Activated CD8-positive, alpha-beta memory T cell treated with anti-CD3 and anti-CD28 coated beads, Interleukin-2, amount 50 U/mL, for 48 hours (primary cell): ENCODE measurements around the gene FBXW7.

Source experiments
- DNase-seq: peaks from one replicate; pipeline ENCODE4 v3.0.0-alpha.2; 2020

The FBXW7 gene

DNA sequence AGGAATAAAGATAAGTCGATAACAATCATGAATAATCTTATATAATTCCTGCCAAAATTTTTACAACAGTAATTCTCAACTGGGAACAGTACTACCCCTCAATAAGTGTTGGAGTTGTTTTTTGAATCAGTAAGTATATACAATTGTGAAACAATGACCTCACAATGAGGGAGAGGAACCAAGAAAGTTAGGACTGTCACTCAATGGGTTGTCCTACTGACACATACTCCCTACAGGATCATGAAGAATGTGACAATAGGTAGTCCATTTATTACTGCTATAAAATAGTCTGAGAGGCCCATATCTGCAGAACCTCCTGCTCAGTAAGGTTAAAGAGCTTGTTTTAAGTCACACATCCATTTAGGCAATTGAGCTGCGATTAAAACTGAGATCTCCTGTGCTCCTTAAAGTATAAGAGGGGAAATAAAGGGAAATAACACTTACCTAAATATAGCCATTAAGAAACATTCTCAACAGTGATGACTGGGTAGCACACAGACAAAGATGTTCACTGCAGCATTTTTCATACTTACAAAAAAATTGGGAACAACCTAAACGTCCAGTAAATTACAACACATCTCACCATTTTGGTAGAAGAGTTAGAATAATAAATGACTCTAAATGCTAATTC, 26.2 kb downstream of the FBXW7 start:
- no peak for DNase-seq

DNA sequence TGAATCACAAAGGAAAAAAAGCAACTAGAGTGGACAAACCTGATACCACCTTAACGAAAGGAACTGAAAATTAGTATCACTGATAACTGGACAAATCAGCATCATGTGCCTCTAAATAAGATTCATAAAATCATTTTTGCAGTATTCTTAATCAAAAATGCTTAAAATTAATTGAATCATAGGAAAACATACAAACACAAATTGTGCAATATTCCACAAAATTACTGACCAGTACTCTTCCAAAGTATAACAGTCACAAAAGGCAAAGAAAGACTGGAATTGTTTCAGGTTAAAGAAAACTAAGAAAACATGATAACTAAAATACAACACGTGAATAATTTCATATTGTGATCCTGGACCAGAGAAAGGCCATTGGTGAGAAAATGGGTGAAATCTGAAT, 27.1 kb downstream of the FBXW7 start:
- no peak for DNase-seq

DNA sequence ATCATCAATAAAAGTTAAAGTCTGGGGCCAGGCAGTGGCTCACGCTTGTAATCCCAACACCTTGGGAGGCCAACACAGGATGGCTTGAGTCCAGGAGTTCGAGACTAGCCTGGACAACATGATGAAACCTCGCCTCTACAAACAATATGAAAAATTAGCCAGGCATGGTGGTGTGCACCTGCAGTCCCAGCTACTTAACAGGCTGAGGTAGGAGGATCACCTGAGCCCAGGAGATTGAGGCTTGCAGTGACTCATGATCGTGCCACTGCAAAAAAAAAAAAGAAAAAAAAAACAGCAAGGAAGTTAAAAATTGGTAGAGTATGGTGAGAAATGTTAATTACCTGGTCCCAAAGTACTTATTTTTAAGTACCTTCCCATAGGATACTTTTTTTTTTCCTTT, 27.5 kb downstream of the FBXW7 start:
- no peak for DNase-seq

DNA sequence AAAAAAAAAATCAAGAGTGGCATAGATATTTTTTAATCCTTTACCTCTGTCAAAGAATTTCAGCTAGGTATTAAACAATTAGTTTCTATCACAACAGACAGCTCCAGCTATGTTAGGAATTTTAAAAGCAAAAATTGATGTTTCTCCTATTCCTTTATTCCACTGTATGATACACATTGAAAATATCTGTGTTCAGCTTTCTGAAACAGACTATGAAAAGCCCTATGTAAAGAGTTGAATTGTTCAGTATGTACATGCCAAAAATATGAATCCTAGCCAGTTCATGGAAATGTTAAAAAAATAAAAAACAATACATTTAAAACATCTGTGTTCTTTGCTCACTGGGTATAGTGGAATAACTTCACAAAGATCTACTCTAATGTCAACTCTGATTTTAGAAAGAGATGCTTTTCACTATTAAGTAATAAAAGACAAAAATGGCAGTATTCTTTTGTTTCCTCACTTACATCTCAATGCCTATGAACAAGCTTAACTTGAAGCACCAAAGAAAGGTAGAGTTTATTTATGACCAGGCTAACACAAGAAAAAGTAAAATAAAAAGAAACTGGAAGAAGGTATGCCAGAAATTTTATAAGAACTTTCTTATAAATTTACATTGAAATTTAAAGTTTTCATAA, 32.1 kb downstream of the FBXW7 start:
- no peak for DNase-seq

DNA sequence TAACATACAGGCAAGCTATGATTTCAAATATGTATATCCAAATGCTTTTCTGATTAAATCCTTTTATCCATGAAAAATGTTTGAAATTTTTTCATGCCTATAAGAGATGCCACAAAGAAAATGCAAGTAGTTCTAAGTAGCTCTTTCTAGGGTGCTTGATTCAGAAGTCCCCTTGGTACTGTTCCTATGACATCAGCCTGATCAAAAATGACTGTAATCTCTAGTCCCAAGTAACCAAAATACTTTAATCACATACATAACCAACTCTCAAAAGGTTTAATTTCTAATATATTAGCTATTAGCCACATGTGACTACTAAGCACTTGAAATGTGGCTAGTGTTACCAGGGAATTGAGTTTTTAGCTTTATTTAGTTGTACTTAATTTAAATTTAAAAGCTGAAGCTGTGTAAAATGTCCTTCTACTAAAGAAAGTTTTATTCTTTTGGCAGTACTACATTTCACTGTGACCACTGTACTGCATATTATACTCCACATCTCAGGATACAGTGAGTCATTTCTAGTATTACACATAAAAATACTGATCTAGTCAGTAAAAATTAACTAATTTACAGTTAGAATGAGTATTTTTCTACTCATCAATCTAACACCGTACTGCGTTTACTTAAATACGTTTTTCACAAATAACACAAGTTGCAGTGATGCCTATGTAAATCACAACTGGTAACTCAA, 33.9 kb downstream of the FBXW7 start:
- DNase-seq, result no peak

DNA sequence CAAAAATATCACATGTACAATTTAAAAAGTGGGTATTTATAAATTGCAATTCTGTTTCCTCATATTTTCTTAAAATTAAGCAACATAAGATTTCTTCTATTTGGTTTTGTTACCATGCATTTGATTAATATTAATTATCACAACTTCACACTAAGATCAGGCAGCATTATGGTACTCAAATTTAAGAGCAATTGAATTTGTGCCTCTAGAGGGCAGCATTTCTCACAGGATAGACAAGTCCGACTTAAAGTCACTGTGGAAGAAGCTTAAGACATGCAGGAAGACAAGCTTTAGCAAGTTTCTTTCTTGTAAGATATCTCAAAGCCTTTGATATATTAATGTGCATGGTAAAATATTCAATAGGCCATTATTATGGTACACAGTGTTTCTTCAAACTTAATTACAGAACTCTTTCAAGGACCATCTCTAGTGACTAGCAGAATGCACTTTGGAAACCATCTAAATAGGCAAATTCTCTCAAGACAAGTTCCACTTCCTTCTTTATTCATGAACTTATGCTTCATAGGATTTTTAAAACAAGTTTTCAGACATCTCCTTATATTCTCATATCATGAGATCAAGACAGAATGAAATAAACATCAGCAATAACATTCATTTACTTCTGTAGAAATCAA, 35.0 kb downstream of the FBXW7 start:
- DNase-seq, result no peak

DNA sequence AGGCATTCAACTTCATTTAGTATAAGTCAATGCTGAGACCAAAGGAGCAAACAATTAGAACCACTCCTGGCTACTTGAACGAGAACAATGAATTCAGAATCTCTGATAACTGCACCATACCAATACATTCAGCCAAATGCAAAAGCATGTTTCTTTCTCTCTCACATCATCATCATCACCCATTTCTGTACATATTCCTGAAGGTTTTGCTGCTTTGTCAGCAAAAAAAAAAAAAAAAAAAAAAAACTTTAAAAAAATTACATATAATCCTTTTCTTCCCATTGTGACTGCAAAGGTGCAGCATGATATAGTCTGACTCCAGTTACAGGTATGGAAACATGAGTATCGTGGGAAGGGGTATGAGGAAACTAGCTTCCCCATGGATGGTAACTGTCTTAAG, 35.6 kb downstream of the FBXW7 start:
- no peak for DNase-seq

DNA sequence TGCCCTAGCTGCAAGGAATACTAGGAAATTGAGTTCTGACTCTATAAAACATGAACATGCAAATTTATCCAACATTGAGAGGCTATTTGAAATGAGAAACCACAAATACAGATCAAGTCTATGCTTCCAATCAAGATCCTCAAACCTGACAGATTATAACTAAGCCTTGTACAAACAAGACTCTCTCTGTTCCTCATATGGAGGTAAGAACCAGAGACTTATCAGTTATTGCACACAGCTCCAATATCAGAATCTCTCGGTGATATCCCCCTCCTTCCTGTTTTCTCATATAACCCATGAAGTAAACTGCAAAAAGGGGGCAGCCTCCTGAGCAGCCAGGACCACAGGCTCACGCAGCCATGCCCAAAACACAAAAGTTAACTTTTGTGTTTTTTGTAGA, 36.5 kb downstream of the FBXW7 start:
- DNase-seq, result no peak

DNA sequence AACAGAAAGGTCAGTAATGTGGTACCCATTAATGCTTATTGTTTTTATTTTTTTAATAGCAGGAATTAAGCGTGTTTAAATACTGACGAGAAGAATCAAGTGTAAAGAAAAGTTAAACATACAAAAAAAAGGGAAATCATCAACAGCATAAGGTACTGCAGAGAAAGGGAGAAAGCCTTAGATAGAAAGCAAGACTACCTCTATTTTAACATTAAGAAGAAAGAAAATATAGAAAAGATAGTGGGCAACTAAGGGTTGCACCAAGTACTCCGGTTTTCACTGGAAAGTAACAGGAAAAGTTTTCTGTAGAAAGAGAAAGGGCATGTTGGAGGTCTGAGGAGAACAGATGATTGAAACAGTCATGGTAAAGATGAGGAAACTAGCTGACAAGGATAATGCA, 41.9 kb downstream of the FBXW7 start:
- DNase-seq, result no peak

DNA sequence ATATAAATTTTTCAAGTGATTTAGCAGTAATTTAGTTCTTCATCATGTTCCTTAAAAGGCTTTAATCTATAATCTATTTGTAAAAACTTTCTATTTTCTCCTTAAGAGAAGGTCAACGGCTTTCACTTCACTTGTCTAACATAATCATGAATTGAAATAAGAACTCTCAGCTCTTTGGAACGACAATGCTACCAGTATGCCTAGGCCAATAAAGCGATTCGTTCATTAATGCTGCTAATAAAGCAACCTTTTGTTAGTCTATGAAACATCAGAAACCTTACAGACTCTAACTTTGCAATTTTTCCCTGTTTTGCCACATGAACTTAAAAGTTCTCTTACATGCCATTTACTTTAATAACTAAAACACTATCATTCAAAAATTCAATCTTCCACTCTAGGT, 47.6 kb downstream of the FBXW7 start:
- no peak for DNase-seq

DNA sequence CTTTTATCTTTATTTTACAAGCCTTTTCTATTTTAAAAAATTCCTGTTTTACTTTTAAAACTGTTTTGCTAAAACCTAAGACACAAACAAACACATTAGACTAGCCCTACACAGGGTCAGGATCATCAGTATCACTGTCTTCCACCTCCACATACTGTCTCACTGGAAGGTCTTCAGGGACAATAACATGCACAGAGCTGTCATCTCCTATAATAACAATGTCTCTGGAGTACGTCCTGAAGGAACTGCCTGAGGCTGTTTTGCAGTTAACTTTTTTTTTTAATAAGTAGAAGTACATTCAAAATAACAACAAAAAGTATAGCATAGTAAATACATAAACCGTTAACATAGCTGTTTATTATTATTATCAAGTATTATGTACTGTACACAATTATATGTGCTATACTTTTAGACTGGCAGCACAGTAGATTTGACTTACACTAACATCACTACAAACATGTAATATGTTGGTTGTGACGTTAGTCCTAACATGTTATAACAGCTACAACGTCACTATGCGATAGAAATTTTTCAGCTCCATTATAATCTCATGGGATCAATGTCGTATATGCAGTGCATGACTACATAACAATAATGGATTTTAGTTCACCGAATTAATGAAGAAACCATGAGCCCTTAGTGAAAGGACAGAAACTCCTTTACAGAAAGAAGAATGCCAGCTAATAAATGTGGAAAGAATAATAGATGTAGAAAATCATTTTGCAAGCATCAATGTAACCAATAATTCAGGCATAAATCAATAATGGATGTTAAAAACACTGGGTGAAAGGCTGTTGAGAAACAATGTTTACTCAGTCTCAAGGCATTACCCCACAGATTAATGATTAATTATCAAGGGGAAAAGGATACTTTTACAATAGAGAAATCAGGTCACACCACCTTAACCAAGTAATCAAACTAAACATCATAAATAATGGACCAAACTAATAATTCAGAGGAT, 49.2 kb downstream of the FBXW7 start:
- no peak for DNase-seq

DNA sequence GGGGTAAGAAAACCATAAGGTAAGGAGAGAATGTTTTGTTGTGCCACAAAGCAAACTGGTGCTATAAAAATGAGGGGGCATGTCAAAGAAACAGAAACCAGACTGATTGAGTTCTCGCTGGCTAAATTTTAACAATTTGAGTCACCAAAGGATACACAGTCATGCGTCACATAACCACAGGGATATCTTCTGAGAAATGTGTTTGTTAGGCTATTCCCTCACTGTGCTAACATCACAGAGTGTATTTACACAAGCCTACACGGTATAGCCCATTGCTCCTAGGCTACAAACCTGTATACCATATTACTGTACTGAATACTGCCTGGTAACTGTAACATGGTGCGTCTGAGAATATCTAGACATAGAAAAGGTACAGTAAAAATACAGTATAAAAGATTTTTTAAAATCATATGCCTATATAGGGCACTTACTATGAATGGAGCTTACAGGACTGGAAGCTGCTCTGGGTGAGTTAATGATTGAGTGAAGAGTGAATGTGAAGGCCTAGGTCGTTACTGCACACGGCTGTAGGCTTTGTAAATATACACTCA, 50.1 kb downstream of the FBXW7 start:
- no peak for DNase-seq

DNA sequence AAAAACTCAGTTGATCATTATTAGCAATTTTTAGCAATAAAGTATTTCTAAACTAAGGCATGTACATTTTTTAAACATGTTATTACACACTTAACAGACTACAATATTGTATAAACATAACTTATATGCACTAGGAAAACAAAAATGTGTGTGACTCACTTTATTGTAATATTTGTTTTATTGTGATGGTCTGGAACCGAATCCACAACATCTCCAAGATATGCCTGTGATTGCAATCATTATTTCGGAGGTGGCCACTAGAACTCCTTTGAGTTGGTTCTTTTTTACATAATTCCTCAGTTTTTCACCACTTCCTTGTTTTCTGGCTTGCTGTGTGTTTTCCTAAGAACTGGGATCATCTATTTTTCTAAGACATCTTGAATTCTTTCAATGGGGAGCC, 53.7 kb downstream of the FBXW7 start:
- no peak for DNase-seq

DNA sequence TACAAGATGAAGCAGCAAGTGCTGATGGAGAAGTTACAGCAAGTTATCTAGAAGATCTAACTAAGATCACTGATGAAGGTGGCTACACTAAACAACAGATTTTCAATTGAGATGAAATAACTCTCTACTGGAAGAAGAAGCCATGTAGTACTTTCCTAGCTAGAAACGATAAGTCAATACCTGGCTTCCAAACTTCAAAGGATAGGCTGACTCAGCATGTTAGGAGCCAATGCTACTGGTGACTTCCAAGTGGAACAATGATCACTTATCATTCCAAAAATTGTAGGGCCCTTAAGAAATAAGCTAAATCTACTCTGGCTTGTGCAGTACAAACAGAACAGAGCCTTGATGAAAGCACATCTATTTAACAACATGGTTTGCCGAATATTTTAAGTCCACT, 55.0 kb downstream of the FBXW7 start:
- DNase-seq, result no peak

DNA sequence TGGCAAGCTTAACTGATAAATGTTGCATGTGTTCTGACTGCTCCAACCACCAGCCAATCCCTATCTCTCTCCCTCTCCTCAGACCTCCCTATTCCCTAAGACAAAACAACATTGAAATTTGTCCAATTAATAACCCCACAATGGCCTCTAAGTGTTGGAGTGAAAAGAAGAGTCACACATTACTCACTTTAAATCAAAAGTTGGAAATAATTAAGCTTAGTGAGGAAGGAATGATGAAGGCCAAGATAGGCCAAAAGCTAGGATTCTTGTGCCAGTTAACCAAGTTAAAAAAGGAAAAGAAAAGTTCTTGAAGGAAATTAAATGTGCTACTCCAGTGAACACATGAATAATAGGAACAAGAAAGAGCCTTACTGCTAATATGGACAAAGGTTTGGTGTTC, 55.6 kb downstream of the FBXW7 start:
- DNase-seq, result no peak

DNA sequence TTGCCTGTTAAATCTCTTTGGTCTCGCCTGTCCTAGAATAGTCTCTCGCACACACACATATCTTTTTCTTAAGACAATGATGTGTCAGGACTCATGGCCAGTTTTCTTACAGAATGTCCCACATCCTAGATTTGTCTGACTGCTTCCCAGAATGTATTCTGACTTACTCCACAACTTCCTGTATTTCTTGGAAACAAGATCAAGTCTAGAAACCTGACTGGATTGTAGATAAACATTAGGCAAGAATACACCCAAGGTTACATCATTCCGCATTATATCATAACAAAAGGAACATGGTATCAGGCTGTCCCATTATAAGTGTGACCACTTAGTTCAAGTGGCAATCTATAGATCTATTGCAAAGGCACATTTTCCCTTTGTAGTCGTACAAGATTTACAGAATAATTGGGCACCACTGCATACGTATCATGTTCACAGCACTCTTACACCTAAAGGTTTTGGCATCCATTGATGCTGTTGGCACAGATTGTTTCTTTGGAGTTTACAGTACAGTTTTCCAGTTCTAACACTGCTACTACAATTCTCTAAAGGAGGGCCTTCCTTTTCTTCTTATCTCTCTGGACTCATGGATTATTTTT, 56.4 kb downstream of the FBXW7 start:
- no peak for DNase-seq

DNA sequence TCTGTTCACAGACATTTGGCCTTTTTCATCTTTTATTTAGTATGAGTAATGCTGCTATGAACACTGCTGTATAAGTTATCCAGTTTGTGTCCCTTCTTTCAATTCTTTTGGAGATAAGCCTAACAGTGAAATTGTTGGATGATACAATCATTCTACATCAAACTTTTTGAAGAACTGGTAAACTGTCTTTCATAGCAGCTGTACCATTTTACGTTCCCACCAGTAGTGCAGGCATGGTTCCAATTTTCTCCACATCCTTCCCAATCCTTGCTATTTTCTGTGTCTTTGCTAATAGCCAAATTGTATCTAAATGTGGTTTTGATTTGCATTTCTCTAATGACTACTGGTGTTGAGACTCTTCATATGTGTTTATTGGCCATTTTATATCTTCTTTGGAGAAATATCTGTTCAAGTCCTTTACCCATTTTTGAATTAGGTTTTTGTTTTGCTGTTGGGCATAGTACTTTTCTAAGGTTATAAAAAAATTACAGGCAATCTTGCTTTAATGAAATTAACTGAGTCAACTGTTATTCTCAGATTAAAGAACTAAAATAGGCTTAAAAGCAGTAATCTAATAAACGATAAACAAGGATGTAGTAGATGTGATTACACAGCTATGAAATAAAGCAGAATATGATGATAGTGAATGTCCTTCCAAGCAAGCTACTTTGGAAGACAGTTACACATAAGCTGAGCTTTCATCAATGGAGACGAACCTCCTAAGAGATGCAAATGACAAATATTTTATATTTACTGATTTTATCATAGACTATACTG, 57.2 kb downstream of the FBXW7 start:
- DNase-seq, result no peak

DNA sequence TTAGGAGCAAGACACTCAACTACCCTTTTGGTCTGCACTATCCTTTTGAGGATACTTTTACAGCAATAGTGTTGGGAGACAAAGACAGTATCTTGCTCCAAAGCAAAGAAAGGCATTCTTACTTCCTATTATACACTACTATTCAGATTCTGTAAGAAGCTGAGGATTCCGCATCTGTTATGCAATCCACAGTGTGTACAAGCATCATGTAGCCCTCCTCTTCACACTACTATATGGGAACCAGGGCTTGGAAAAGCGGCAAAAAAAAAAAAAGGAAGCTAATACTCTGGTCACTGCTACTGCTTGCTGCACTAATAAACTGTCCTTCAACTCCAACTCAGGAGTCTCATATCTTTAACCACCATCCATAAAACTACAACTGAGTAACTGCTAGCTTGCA, 59.1 kb downstream of the FBXW7 start:
- DNase-seq, result no peak

DNA sequence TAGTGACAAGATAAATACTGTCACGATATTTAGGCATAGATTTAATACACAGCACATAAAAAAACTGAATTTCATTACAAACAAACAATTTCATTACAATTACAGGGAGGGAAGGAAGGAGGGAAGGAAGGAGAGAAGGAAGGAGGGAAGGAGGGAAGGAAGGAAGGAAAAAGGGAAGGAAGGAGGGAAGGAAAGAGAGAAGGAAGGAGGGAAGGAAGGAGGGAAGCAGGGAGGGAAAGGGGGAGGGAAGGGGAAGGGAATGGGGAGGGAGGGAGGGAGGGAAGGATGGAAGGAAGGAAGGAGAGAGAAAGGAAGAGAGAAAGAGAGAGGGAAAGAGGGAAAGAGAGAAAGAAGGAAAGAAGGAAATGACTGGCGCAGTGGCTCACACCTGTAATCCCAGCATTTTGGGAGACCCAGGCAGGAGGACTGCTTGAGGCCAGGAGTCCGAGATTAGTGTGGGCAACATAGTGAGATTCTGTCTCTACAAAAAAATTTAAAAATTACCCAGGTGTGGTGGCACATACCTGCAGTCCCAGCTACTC, 64.6 kb downstream of the FBXW7 start:
- DNase-seq, result no peak

DNA sequence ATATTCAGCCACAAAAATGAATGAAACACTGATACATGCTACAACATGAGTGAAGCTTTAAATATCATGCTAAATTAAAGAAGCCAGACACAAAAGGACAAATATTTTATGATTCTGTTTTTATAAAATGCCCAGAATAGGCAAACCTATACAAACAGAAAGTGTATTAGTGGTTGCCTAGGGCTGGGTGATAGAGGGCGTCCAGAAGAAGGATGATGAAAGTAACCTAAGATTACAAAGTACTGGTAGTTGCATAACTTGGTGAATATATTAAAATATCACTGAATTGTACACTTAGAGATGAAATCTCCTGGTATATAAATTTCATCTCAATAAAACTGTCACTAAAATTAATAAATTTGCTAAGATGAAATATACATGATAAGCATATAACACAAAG, 67.5 kb downstream of the FBXW7 start:
- DNase-seq, result no peak

DNA sequence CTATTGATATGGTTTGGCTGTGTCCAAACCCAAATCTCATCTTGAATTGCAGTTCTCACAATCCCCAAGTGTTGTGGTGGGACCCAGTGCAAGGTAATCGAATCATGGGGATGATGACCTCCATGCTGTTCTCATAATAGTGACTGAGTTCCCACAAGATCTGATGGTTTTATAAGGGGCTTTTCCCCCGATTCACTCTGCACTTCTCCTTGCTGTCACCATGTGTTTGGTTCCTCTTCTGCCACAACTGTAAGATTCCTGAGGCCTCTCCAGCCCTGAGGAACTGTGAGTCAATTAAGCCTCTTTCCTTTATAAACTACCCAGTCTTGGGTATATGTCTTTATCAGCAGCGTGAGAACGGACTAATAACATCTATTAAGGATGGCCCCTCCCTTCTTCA, 68.8 kb downstream of the FBXW7 start:
- DNase-seq, result no peak
